T-helper 2 cell (primary cell): Measurements from ENCODE around the gene C19orf38.
A peak's percentile ranks its signal among the peaks of the same experiment; 100 is the strongest.
"Not testable (repeated sequence)": the region's sequence is repeated elsewhere in the genome, so short reads cannot be mapped to it uniquely, and the experiment has no call there.

ENCODE experiments used
- DNase-seq, 5 experiments: peaks; one replicate each; pipeline versions ENCODE4 v3.0.0 to v3.0.0-alpha.2; 2012 to 2022

The C19orf38 gene

GRCh38 chr19:10823690-10824089 is 24.5 kb upstream of the C19orf38 start:
- no peak for DNase-seq

- DNase-seq: no peak
These were observed 22.0 kb upstream of the C19orf38 start for GRCh38 chr19:10826231-10826630.

GRCh38 chr19:10826846-10827245 is 21.4 kb upstream of the C19orf38 start:
- DNase-seq: no peak

- DNase-seq: no peak
These were observed 19.0 kb upstream of the C19orf38 start for GRCh38 chr19:10828981-10829821.

GRCh38 chr19:10829967-10830366 is 18.2 kb upstream of the C19orf38 start:
- DNase-seq: no peak

- DNase-seq: no peak
These were observed 17.8 kb upstream of the C19orf38 start for GRCh38 chr19:10830370-10830769.

- DNase-seq: no peak
These were observed 17.1 kb upstream of the C19orf38 start for GRCh38 chr19:10830931-10831779.

- DNase-seq: no peak
These were observed 16.0 kb upstream of the C19orf38 start for GRCh38 chr19:10831987-10832938.

GRCh38 chr19:10832939-10833296 is 15.3 kb upstream of the C19orf38 start:
- no peak for DNase-seq

- no peak for DNase-seq
These were observed 13.0 kb upstream of the C19orf38 start for GRCh38 chr19:10835089-10835753.

GRCh38 chr19:10835754-10836478 is 12.3 kb upstream of the C19orf38 start, which contains the start of gene TMED1:
TMED1 (minus strand) TSS chr19:10836212; CDS start chr19:10836191, 21 bp downstream.
- DNase-seq: peak; percentile 87 to 98 (median 92)

GRCh38 chr19:10836479-10837330 is 11.5 kb upstream of the C19orf38 start:
- DNase-seq: peak in 4 of 5 experiments; percentile 55 to 95 (median 68)

- not testable (repeated sequence) for DNase-seq
These were observed 10.6 kb upstream of the C19orf38 start for GRCh38 chr19:10837649-10838048.

- no peak for DNase-seq
These were observed 9.8 kb upstream of the C19orf38 start for GRCh38 chr19:10838377-10838776.

GRCh38 chr19:10839114-10840050 is 8.8 kb upstream of the C19orf38 start:
- no peak for DNase-seq

GRCh38 chr19:10842788-10843187 is 5.4 kb upstream of the C19orf38 start:
- DNase-seq: no peak

- DNase-seq: no peak
These were observed 1.6 kb upstream of the C19orf38 start for GRCh38 chr19:10846500-10847202.

- DNase-seq: no peak
These were observed 2.4 kb downstream of the C19orf38 start for GRCh38 chr19:10850631-10851030.
